GM19238 (cell line): ENCODE measurements around the gene RPS15.
"Not testable (repeated sequence)": the region's sequence is repeated elsewhere in the genome, so short reads cannot be mapped to it uniquely, and the experiment has no call there.

Experiments
- DNase-seq: peaks from one replicate; pipeline ENCODE4 v3.0.0; 2011; ENCODE audit warnings: low spot score; ENCODE audit not compliant: insufficient read length

Gene RPS15

GRCh38 chr19:1418951-1419738 is 19.1 kb upstream of the RPS15 start:
- no peak for DNase-seq

GRCh38 chr19:1420085-1420484 is 18.1 kb upstream of the RPS15 start:
- not testable (repeated sequence) for DNase-seq

- no peak for DNase-seq
Observed at GRCh38 chr19:1420590-1420989, 17.6 kb upstream of the RPS15 start.

DNA sequence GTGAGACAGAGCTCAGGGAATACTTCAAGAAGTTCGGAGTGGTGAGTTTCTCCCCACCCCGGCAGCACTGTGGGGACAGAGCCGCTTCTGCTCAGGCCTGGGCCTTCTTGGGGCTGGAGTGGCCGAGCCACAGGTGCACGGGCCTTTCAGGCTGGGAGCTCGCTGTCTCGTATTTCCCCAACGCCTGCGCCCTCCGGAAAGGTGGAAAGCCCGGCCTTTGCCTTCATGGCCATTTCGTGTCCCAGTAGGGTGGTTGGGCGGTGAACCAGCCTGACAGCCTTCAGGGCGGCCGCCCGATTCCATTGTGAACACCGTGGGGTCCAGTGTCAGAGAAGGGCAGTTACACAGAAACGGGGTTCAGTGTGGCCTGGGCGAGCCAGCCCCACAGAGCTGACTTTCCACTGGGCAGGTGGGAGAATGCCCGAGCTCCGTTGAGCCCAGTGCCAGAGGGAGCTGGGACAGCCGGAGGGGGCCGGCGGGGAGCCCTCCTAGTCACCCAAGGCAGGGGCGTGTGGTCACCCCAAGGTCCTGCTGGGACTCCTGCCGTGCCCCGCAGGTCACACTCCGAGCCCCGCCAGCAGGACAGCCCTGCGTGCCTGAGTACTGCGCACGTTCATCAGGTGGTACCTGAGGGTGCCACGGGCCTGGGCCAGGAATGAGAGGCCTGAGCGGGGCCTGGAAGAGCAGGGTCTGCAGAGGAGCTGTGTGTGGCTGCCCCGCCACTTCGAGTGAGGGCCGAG is 16.8 kb upstream of the RPS15 start:
- DNase-seq = no peak

DNA sequence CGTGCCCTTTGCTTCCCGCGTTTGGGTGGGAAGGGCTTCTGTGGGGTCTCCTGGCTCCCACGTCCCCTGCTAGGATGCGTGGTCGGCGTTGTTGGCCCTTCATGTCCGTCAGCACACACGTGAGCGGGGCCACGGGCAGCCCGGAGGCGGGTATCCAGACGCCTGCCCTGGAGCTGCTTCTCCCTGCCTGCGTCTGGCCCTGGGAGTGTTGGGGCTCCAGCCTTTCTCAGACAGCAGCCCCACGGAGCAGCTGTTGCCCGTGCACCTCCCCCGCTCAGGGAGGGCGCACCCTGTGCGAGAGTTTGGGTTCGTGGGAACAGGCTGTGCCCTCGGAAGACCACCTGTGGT is 16.3 kb upstream of the RPS15 start:
- no peak for DNase-seq

DNA sequence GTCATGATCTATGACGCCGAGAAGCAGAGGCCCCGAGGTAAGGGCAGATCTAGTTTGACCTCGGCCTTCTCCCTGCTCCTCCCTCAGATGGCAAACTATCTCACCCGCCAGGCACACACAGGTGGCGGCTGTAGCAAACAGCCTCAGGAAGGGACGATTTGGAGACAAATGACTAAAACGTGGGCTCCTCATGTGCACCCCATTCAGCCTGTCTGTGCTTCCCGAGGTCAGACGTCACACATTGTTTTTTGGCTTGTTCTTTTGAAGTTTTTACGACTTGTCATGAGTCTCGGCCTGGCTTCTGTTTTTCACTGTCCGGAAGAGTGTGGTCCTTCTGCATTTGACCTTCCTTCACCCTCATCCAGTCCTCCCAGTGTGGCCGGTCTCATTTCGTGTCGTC is 15.8 kb upstream of the RPS15 start:
- DNase-seq = no peak

- no peak for DNase-seq
Observed at GRCh38 chr19:1422943-1423342, 15.3 kb upstream of the RPS15 start.

DNA sequence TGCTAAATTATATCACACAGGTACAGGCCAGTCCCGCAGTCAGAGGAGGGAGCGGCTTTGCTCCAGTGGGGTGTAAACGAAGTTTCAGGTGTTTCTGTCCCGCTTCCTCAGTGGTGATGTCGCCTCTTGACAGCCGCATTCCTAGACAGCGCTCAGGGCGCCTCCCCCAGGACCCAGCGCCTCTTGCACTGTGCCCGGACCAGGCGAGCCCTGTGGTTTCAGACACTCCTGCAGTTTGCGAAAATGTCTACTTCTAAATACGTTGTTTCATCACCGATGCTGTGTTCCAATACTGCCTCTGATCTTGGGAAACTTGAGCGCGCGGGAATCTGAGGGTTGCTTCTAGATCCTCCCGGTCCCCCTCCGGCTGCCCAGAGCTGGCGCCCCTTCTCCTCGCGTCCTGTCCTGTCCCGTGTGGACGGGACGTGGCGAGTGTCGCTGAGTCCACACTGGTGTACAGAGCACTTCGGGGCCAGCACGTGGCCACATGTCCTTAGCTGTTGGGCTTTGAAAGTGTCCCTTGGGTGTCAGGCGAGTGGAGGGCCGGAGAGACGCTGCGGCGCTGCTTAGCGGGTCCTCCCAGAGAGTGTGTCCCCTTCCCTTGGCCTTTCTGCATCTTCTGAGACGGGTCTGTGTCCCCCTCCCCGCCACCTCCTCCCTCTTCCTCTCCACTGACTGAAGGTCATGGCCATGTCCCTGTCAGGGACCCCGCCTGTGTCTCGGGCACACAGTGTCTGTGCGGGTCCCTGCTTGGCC is 14.6 kb upstream of the RPS15 start:
- no peak for DNase-seq

- DNase-seq = no peak
Observed at GRCh38 chr19:1424192-1424955, 13.8 kb upstream of the RPS15 start.

- DNase-seq = no peak
Observed at GRCh38 chr19:1425102-1425837, 12.9 kb upstream of the RPS15 start.

DNA sequence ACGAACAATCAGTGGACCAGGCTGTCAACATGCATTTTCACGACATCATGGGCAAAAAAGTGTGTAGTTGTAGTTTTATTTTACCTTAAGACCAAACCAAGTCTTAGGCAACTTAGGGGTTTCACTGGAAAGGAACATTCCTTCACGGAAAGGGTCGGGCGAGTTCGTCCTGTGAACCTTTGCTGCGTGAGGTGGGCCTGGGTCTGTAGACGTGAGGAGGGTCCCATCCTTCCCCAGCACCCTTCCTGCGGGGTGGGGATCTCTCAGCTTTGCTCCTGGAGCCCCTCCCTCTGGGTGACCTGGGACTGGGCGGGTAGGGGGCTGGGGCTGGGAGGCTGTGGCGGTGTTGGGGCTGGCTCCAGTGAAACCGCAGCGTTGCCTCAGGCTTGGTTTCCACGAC is 12.3 kb upstream of the RPS15 start:
- DNase-seq = no peak

- DNase-seq = no peak
Observed at GRCh38 chr19:1426736-1427135, 11.5 kb upstream of the RPS15 start.

DNA sequence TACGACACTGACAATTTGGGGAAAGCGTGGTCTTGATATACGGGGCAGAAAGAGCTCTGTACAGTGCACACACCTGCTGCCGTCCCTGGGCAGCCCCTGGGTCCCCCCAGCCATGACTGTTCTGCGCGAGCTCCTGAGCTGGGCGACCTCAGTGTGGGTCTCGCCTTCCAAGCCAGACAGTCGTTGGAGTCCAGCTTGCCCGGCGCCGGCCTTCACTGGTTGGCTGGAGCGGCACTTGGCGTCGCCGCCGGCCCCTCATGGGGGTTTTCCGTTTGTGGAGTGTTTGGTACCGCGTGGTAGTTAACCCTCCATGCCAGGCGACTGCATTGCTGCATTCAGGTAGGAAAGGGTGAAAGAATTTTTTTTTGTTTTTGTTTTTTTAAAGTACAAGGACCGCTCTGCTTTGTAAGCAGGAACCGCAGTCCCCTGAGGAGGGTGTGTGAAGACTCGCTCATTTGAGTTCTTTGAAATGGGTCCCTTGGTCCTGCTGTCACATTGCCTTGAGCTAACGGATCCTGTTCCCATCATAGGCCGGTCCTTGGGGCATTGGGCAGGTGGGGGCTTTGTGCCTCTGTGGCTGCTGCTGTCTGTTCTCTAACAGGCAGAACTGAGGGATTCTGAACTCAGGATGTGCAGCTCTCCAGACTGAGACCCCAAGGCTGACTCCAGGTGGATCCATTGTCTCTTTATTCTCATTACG is 10.8 kb upstream of the RPS15 start:
- no peak for DNase-seq

DNA sequence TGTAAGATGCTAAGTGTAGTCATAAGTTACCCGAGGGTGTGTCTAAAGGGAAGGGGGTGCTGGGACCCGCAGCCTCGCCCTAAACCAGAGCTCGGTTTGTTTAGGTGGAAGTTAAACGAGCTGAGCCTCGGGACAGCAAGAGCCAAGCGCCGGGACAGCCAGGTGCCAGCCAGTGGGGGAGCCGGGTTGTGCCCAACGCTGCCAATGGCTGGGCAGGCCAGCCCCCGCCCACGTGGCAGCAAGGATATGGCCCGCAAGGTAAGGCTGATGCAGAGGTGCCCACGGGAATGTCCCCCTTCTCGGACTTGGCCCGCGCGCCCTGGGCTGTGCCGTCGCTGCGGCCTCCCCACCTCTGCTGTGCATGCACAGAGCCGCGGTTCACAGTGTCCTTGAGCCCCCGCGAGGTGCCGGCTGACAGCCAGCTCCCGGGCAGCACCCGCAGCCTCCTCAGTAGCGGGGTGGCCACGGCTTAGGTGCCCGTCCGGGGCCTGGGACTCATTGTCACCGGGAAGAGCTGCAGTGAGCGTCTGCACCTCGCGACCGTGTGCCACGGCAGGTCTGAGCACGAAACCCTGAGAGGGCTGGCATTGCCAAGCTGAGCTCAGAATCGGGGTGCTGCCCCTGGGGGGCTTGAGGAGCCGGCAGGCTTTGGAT is 9.3 kb upstream of the RPS15 start:
- DNase-seq = no peak

DNA sequence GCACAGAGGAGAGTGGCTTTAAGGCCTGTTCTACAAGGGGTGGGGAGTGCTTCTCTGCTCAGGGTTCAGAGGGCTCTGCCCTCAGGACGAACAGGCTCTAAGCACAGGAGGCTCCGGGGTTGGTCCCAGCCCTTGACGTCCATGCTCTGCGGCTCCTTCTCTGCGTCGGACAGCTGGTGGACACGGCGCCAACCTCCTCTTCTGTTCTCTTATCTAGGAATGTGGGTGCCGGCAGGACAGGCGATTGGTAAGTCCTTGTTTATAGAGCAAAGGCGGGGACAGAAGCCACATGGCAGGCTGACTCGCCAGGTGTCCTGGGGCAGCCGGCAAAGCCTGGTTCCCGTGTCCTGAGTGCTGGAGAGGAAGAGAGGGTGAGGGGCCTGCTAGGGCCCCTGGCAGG is 8.4 kb upstream of the RPS15 start:
- no peak for DNase-seq

DNA sequence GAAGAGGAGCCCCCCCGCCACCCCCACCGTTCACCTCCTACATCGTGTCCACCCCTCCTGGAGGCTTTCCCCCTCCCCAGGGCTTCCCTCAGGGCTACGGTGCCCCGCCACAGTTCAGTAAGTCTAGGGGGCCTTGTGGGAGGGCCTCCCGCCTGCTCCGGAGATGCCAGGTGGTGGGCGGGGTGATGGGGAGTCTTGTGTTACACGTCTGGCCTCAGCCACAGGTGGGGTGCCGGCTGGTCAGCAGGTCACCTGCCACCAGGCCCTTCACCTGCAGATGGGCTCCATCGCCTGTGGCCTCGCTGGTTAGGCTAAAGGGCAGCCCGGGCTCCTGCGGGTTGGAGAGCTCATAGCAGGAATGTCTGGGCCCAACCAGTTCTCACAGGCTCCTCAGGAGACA is 8.0 kb upstream of the RPS15 start:
- no peak for DNase-seq

- no peak for DNase-seq
Observed at GRCh38 chr19:1431759-1432506, 6.3 kb upstream of the RPS15 start.

- no peak for DNase-seq
Observed at GRCh38 chr19:1432507-1432887, 5.7 kb upstream of the RPS15 start.
